ENCODE data around the gene THEMIS. TPM values are rescaled to one million over a fixed set of nuclear protein-coding genes. Genes with fewer than 3 reads are reported as not detected.
A peak's percentile ranks its signal among the peaks of the same experiment; 100 is the strongest.

The THEMIS gene
- total RNA-seq, 5 donors from 2014 or later (not counting 1 experiment from before 2014, with no cell fraction given) = 55.5 to 93.3 (median 69.4) TPM

DNA sequence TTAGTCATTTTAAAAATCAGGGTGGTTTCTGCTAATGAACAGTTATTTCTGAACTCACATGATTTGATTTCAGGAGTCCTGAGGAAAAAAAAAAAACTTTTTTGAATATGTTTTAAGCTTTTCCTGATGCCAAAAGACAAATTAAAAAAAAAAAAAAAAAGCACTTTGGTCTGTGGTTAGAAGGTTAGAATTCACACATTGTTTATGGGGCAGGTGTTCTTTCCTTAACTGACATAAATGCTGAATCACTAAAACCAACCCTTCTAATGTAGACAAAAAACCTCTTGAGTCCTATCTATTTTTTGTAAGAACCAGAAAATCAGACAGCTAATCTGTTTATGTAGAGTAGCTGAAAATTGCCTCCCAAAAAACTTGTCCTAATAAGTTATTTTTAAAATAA lies 20.4 kb downstream of the THEMIS start:
- no peaks in the 10 kb centered on the region for H3K9me3 Mint-ChIP-seq
- Histone ChIP-seq H3K4me3 (ENCODE audit: control insufficient read depth in 1 of 2, extremely low read depth in 1 of 2, low read length in 1 of 2) (no peak overlapping the region), H3K36me3 (ENCODE audit: control insufficient read depth in 2 of 2, extremely low read depth in 1 of 2, insufficient read depth in 1 of 2, low read length in 1 of 2) (no peaks in the 10 kb centered on the region), H3K4me1 (ENCODE audit: control insufficient read depth in 1 of 2, extremely low read depth in 1 of 2, insufficient read depth in 2 of 2, low read length in 2 of 2) (peaks cover 11 to 43% of the 10 kb centered on the region in 2 experiments), H3K9me3 (no peaks in the 10 kb centered on the region), H3K27ac (ENCODE audit: low read length) (no peak overlapping the region), H3K27me3 (replicated peaks in 1 of 2; ENCODE audit: control insufficient read depth in 2 of 2, extremely low read depth in 1 of 2, insufficient read depth in 2 of 2, low read length in 1 of 2) (no peaks in the 10 kb centered on the region)
- ATAC-seq (replicated peaks in 1 of 4) = peak in 3 of 4 experiments; percentile 52 to 62 (median 60)
- H3K27me3 Mint-ChIP-seq = no peaks in the 10 kb centered on the region
- H3K4me1 Mint-ChIP-seq = peaks cover 77 to 84% (median 83%) of the 10 kb centered on the region in 3 donors
- H3K4me3 Mint-ChIP-seq = peak overlapping the region; percentile 2 to 66 (median 60)
- peaks cover 19% of the 10 kb centered on the region for H3K36me3 Mint-ChIP-seq
- peak overlapping the region; percentile 69 to 85 for H3K27ac Mint-ChIP-seq
- ChIA-PET CTCF (interaction anchor here (0.6 to 1.1 kb wide), 11 partner anchors 9 to 447 kb away, joined by 3 to 7 read pairs (median 3); no protein-coding TSS in a partner anchor), POLR2A (interaction anchor here (0.6 to 0.7 kb wide), 11 partner anchors 11 to 770 kb away, joined by 3 to 8 read pairs (median 3); no protein-coding TSS in a partner anchor)
- peak in 1 of 35 experiments; percentile 53 for DNase-seq

DNA sequence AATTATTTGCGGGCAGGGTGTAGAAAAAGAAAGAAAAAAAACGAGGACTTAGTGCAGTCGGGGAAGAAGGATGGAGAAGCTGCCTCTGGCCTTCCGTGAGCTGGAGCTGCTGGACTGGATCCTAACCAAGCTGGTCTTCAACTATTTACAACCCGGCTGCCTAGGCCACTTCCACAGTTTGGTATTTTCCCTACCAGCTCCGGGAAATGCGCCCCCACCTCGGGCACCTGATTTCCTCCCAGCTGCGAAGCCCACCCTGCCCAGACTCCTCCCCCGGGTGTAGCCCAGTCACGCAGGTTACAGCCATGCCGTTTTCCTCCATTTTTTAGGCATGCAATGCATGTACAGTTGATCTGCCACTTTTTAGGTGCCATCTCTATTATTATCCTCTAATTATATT lies 21.2 kb downstream of the THEMIS start:
- H3K27ac ChIP-seq (ENCODE audit: low read length) = no peak overlapping the region
- Mint-ChIP-seq H3K36me3 (peaks cover 25% of the 10 kb centered on the region), H3K27ac (peak overlapping the region; percentile 69 to 85), H3K4me1 (peaks cover 81 to 83% (median 83%) of the 10 kb centered on the region in 3 donors), H3K9me3 (peaks cover 0 to 4% (median 0%) of the 10 kb centered on the region in 3 donors), H3K27me3 (no peaks in the 10 kb centered on the region), H3K4me3 (peak overlapping the region; percentile 29 to 66 (median 60))
- peak overlapping the region in 1 of 2 donors; percentile 38 for H3K4me3 ChIP-seq (ENCODE audit: control insufficient read depth in 1 of 2, extremely low read depth in 1 of 2, low read length in 1 of 2)
- H3K4me1 ChIP-seq (ENCODE audit: control insufficient read depth in 1 of 2, extremely low read depth in 1 of 2, insufficient read depth in 2 of 2, low read length in 2 of 2) = peaks cover 11 to 43% of the 10 kb centered on the region in 2 experiments
- no peaks in the 10 kb centered on the region for H3K27me3 ChIP-seq (replicated peaks in 1 of 2; ENCODE audit: control insufficient read depth in 2 of 2, extremely low read depth in 1 of 2, insufficient read depth in 2 of 2, low read length in 1 of 2)
- ChIA-PET CTCF (interaction anchor here (0.5 to 1.1 kb wide), 6 partner anchors 11 to 448 kb away, joined by 3 to 7 read pairs (median 4); no protein-coding TSS in a partner anchor), POLR2A (interaction anchor here (0.6 to 0.7 kb wide), 7 partner anchors 21 to 770 kb away, joined by 3 to 7 read pairs (median 4); partner anchors contain the start of gene THEMIS (in 1 of the 2))
- ATAC-seq (replicated peaks in 1 of 4) = peak; percentile 36 to 62 (median 40)
- DNase-seq = peak in 5 of 35 experiments; percentile 5 to 45 (median 12)
- WGBS (ENCODE audit: insufficient coverage) = 63% methylated on average over 7 of the region's 12 CpGs
- no peaks in the 10 kb centered on the region for H3K36me3 ChIP-seq (ENCODE audit: control insufficient read depth in 2 of 2, extremely low read depth in 1 of 2, insufficient read depth in 1 of 2, low read length in 1 of 2)
- no peaks in the 10 kb centered on the region for H3K9me3 ChIP-seq

DNA sequence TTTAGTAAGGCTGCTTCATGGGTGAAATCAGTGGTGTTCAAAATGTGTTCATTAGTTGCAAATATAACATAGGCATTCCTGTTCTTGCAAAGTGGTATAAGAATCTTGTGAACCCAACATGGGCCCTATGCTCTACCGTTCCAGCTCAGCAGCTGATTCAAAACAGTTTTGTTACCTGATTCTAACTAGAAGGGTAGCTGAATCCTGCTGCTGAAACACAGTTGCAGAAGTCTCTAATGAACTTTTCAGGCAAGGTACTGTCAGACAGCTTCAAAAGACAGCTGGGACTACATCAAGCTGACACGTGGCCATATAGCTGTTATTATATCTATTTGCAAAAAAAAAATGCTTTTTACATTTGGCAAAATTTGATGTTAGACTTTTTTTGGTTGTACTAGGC lies 22.7 kb downstream of the THEMIS start:
- Mint-ChIP-seq H3K27ac (peak overlapping the region; percentile 85 to 92), H3K4me1 (peaks cover 73 to 74% (median 73%) of the 10 kb centered on the region in 3 donors), H3K27me3 (no peaks in the 10 kb centered on the region), H3K36me3 (peaks cover 29% of the 10 kb centered on the region), H3K4me3 (peak overlapping the region; percentile 13 to 67 (median 47)), H3K9me3 (peaks cover 5 to 16% (median 5%) of the 10 kb centered on the region in 3 donors)
- Histone ChIP-seq H3K4me1 (ENCODE audit: control insufficient read depth in 1 of 2, extremely low read depth in 1 of 2, insufficient read depth in 2 of 2, low read length in 2 of 2) (peaks cover 10 to 38% of the 10 kb centered on the region in 2 experiments), H3K36me3 (ENCODE audit: control insufficient read depth in 2 of 2, extremely low read depth in 1 of 2, insufficient read depth in 1 of 2, low read length in 1 of 2) (peaks cover 0 to 3% of the 10 kb centered on the region in 2 donors), H3K4me3 (ENCODE audit: control insufficient read depth in 1 of 2, extremely low read depth in 1 of 2, low read length in 1 of 2) (no peak overlapping the region), H3K9me3 (peaks cover 2% of the 10 kb centered on the region), H3K27me3 (replicated peaks in 1 of 2; ENCODE audit: control insufficient read depth in 2 of 2, extremely low read depth in 1 of 2, insufficient read depth in 2 of 2, low read length in 1 of 2) (no peaks in the 10 kb centered on the region), H3K27ac (ENCODE audit: low read length) (no peak overlapping the region)
- ChIA-PET CTCF (interaction anchor here in 1 of 2 donors (0.7 kb wide), 1 partner anchor 40 kb away, joined by 3 read pairs; no protein-coding TSS in a partner anchor), POLR2A (interaction anchor here (0.6 to 0.9 kb wide), 2 partner anchors 9 to 62 kb away, joined by 3 to 4 read pairs; no protein-coding TSS in a partner anchor)
- 33% methylated on average over 1 of the region's 2 CpGs for WGBS (ENCODE audit: insufficient coverage)
- ATAC-seq (replicated peaks in 1 of 4) (peak in 3 of 4 experiments; percentile 35 to 51 (median 38)), DNase-seq (no peak)

DNA sequence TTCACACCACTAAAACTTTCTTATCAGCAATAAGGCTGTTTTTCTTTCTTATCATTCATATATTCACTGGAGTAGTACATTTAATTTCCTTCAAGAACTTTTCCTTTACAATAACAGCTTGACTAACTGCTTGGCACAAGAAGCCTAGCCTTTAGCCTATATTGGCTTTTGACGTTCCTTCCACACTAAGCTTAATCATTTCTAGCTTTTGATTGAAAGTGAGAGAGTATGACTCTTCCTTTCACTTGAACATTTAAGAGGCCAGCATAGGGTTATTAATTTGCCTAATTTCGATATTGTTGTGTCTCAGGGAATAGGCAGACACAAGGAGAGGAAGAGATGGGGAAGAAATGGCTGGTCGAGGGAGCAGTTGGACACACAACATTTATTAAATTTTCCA lies 23.6 kb downstream of the THEMIS start:
- DNase-seq (no peak), ATAC-seq (replicated peaks in 1 of 4) (no peak)
- peaks cover 36% of the 10 kb centered on the region for H3K36me3 Mint-ChIP-seq
- peaks cover 0 to 3% of the 10 kb centered on the region in 2 donors for H3K36me3 ChIP-seq (ENCODE audit: control insufficient read depth in 2 of 2, extremely low read depth in 1 of 2, insufficient read depth in 1 of 2, low read length in 1 of 2)
- peaks cover 7 to 18% (median 8%) of the 10 kb centered on the region in 3 donors for H3K9me3 Mint-ChIP-seq
- H3K4me3 ChIP-seq (ENCODE audit: control insufficient read depth in 1 of 2, extremely low read depth in 1 of 2, low read length in 1 of 2) = no peak overlapping the region
- peaks cover 12 to 36% of the 10 kb centered on the region in 2 experiments for H3K4me1 ChIP-seq (ENCODE audit: control insufficient read depth in 1 of 2, extremely low read depth in 1 of 2, insufficient read depth in 2 of 2, low read length in 2 of 2)
- ChIA-PET POLR2A (interaction anchor here in 1 of 2 donors (0.5 kb wide), 1 partner anchor 19 kb away, joined by 3 read pairs; no protein-coding TSS in a partner anchor), CTCF (interaction anchor here in 1 of 2 donors (0.6 to 0.8 kb wide), 2 partner anchors 12 to 111 kb away, joined by 3 to 4 read pairs; no protein-coding TSS in a partner anchor)
- H3K9me3 ChIP-seq = peaks cover 2% of the 10 kb centered on the region
- H3K4me3 Mint-ChIP-seq = peak overlapping the region in 2 of 3 donors; percentile 47 to 67
- H3K27ac ChIP-seq (ENCODE audit: low read length) = no peak overlapping the region
- peaks cover 66 to 70% (median 67%) of the 10 kb centered on the region in 3 donors for H3K4me1 Mint-ChIP-seq
- H3K27me3 Mint-ChIP-seq = no peaks in the 10 kb centered on the region
- WGBS (ENCODE audit: insufficient coverage) = no CpG with 5 or more reads among the region's 3 CpGs
- H3K27me3 ChIP-seq (replicated peaks in 1 of 2; ENCODE audit: control insufficient read depth in 2 of 2, extremely low read depth in 1 of 2, insufficient read depth in 2 of 2, low read length in 1 of 2) = no peaks in the 10 kb centered on the region
- H3K27ac Mint-ChIP-seq = peak overlapping the region; percentile 85 to 92

DNA sequence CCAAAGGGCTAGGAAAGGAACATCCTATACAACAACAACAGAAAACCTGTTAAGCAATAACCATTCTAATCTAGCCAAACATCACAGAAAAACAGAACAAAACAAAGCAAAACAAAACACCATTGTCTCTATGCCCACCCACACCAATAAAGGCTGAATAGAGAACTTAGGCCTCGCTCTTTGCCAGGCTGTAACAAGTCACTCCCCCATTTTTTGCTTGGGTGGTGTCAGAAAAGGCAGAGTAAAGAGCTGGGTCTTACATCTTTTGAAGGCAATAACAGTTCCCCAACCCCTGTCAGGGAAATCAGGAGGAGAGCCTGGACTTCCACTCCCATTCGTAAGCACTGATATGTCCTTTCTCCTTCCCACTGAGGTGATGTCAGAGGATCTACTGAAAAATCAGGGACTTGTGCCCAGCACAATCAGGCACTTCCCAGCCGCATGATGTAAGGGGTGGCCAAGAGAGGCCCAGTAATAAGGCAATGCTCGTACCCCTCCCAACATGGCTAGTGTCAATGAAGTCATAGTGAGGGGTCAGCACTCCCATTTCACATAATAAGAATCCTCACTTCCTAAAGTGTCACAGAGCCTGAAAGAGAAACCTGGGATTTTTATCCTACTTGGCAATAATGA lies 31.0 kb downstream of the THEMIS start:
- Histone ChIP-seq H3K27me3 (replicated peaks in 1 of 2; ENCODE audit: control insufficient read depth in 2 of 2, extremely low read depth in 1 of 2, insufficient read depth in 2 of 2, low read length in 1 of 2) (no peaks in the 10 kb centered on the region), H3K36me3 (ENCODE audit: control insufficient read depth in 2 of 2, extremely low read depth in 1 of 2, insufficient read depth in 1 of 2, low read length in 1 of 2) (peaks cover 0 to 7% of the 10 kb centered on the region in 2 donors), H3K9me3 (peaks cover 2% of the 10 kb centered on the region), H3K4me1 (ENCODE audit: control insufficient read depth in 1 of 2, extremely low read depth in 1 of 2, insufficient read depth in 2 of 2, low read length in 2 of 2) (peaks cover 16 to 20% of the 10 kb centered on the region in 2 experiments), H3K4me3 (ENCODE audit: control insufficient read depth in 1 of 2, extremely low read depth in 1 of 2, low read length in 1 of 2) (peak overlapping the region in 1 of 2 donors; percentile 19), H3K27ac (ENCODE audit: low read length) (no peak overlapping the region)
- Mint-ChIP-seq H3K36me3 (peaks cover 49% of the 10 kb centered on the region), H3K27me3 (no peaks in the 10 kb centered on the region), H3K27ac (peak overlapping the region; percentile 59 to 66), H3K9me3 (peaks cover 7 to 16% (median 8%) of the 10 kb centered on the region in 3 donors), H3K4me3 (peak overlapping the region in 1 of 3 donors; percentile 63), H3K4me1 (peaks cover 62 to 66% (median 63%) of the 10 kb centered on the region in 3 donors)
- ATAC-seq (replicated peaks in 1 of 4) = no peak
- ChIA-PET CTCF (no interaction called here), POLR2A (interaction anchor here (0.7 to 1.1 kb wide), 3 partner anchors 11 to 361 kb away, joined by 3 to 4 read pairs (median 3); no protein-coding TSS in a partner anchor)
- DNase-seq = no peak
- no CpG with 5 or more reads among the region's 4 CpGs for WGBS (ENCODE audit: insufficient coverage)

DNA sequence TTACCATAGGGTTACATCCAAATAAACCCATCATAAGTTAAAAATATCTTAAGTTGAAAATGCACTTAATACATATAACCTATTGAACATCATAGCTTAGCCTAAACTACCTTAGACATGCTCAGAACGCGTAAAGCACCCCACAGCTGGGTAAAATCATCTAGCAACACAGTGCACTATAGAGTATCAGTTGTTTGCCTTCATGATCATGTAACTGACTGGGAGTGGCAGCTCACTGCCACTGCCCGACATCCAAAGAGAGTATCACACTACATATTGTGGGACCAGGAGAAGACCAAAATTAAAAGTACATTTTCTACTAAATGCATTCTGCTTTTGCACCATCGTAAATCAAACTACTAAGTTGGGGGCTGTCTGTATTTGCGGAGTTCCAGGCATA lies 31.7 kb downstream of the THEMIS start:
- Histone ChIP-seq H3K27ac (ENCODE audit: low read length) (no peak overlapping the region), H3K27me3 (replicated peaks in 1 of 2; ENCODE audit: control insufficient read depth in 2 of 2, extremely low read depth in 1 of 2, insufficient read depth in 2 of 2, low read length in 1 of 2) (no peaks in the 10 kb centered on the region), H3K9me3 (peaks cover 2% of the 10 kb centered on the region), H3K4me3 (ENCODE audit: control insufficient read depth in 1 of 2, extremely low read depth in 1 of 2, low read length in 1 of 2) (no peak overlapping the region), H3K4me1 (ENCODE audit: control insufficient read depth in 1 of 2, extremely low read depth in 1 of 2, insufficient read depth in 2 of 2, low read length in 2 of 2) (peaks cover 14 to 20% of the 10 kb centered on the region in 2 experiments), H3K36me3 (ENCODE audit: control insufficient read depth in 2 of 2, extremely low read depth in 1 of 2, insufficient read depth in 1 of 2, low read length in 1 of 2) (peaks cover 0 to 14% of the 10 kb centered on the region in 2 donors)
- ATAC-seq (replicated peaks in 1 of 4) = peak in 1 of 4 experiments; percentile 29
- Mint-ChIP-seq H3K27ac (peak overlapping the region; percentile 64 to 66), H3K27me3 (no peaks in the 10 kb centered on the region), H3K9me3 (peaks cover 7 to 12% (median 8%) of the 10 kb centered on the region in 3 donors), H3K4me1 (peaks cover 68 to 69% (median 69%) of the 10 kb centered on the region in 3 donors), H3K4me3 (peak overlapping the region in 2 of 3 donors; percentile 5 to 63), H3K36me3 (peaks cover 51% of the 10 kb centered on the region)
- no CpG with 5 or more reads among the region's 5 CpGs for WGBS (ENCODE audit: insufficient coverage)
- POLR2A ChIA-PET = interaction anchor here (0.5 to 1.1 kb wide), 7 partner anchors 9 to 362 kb away, joined by 3 to 4 read pairs (median 3); no protein-coding TSS in a partner anchor
- DNase-seq = no peak
- CTCF ChIA-PET = interaction anchor here in 1 of 2 donors (0.6 to 3.7 kb wide), 2 partner anchors 14 to 84 kb away, joined by 4 to 19 read pairs; no protein-coding TSS in a partner anchor

All from T-cell (primary cell).